T-helper 17 cell (primary cell): ENCODE measurements around the gene SLC8A1. TPM values are rescaled to one million over a fixed set of nuclear protein-coding genes. Genes with fewer than 3 reads are reported as not detected.

Experiments used
- ATAC-seq: fragments of 150-1000 bp; cut with Tn5 transposase; 2 replicates; pipeline ENCODE4 v1.10.0; 2021; ENCODE audit warnings: mild to moderate bottlenecking, moderate library complexity
- DNase-seq, 3 donors: peaks; one replicate each; pipeline versions ENCODE4 v3.0.0 to v3.0.0-alpha.2; 2020 to 2021
- H3K9me3 ChIP-seq: one replicate; pipeline ENCODE4 v1.7.0; 2013; ENCODE audit warnings: low read length, mild to moderate bottlenecking; ENCODE audit not compliant: control insufficient read depth, poor library complexity, severe bottlenecking
- H3K27ac Mint-ChIP-seq: one replicate; pipeline ENCODE4 v1.8.0; 2022; ENCODE audit warnings: mild to moderate bottlenecking, moderate library complexity, mixed read lengths
- H3K27me3 Mint-ChIP-seq: one replicate; pipeline ENCODE4 v1.8.0; 2022; ENCODE audit warnings: mixed read lengths
- H3K36me3 Mint-ChIP-seq: one replicate; pipeline ENCODE4 v1.8.0; 2022; ENCODE audit warnings: low read depth, mixed read lengths
- H3K4me1 Mint-ChIP-seq: one replicate; pipeline ENCODE4 v1.8.0; 2022; ENCODE audit warnings: mild to moderate bottlenecking, mixed read lengths
- H3K4me3 Mint-ChIP-seq: one replicate; pipeline ENCODE4 v1.8.0; 2022; ENCODE audit warnings: mild to moderate bottlenecking, moderate library complexity, mixed read lengths
- total RNA-seq, 4 donors: library from RNA in 2 of 4; stranded (reverse) in 2 of 4; gene quantifications; one replicate each; pipeline ENCODE4 v1.2.3 and lab custom pipeline; 2022 to 2026

The SLC8A1 gene
- total RNA-seq, 2 donors from 2014 or later = 0.26 to 1.4 TPM

DNA sequence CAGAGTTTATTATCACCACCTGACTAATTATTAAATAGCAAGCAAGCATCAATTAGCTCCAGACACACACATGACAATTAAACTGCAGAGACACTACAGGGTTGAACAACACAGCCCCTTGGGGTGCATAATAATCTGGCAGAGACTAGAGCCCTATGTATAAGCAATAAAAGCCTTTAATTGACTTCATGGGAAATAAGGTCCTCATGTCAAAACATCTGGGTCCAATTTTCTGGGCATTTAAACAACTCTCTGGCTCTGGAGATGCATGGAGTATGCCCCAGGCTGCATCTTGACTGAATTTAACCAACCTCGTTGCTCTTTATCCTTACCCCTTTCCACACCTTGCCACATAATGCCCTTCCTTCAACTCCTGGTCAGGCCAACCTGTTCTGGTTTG is 402.1 kb downstream of the SLC8A1 start:
- DNase-seq = no peak

DNA sequence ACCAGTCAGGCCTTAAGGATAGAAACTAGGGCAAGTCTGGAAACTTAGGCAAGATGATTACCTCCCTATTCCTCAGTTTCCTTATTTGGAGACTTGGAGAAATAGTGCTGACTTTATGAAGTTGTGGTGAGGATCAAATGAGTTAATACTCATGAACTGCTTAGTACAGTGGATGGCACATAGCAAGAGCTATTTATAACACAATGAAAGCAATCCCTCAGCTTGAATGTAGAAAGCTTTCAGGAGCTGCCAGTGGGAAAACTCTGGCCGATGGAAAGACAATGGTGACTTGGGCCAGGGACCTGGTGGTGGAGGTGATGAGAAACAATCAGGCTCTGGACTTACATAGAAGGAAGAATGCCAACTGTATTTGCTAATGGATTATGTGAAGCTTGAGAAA is 403.4 kb downstream of the SLC8A1 start:
- H3K4me1 Mint-ChIP-seq = no peaks in the 10 kb centered on the region
- no peaks in the 10 kb centered on the region for H3K27me3 Mint-ChIP-seq
- H3K27ac Mint-ChIP-seq = no peak overlapping the region
- H3K36me3 Mint-ChIP-seq = no peaks in the 10 kb centered on the region
- no peak for ATAC-seq
- DNase-seq = no peak
- H3K4me3 Mint-ChIP-seq = no peak overlapping the region
- H3K9me3 ChIP-seq = no peaks in the 10 kb centered on the region

More for the DNA sequence above, 402.1 kb downstream of the SLC8A1 start:
- H3K27ac Mint-ChIP-seq = no peak overlapping the region
- H3K27me3 Mint-ChIP-seq = no peaks in the 10 kb centered on the region
- no peak overlapping the region for H3K4me3 Mint-ChIP-seq
- no peaks in the 10 kb centered on the region for H3K9me3 ChIP-seq
- H3K4me1 Mint-ChIP-seq = no peaks in the 10 kb centered on the region
- ATAC-seq = no peak
- no peaks in the 10 kb centered on the region for H3K36me3 Mint-ChIP-seq

DNA sequence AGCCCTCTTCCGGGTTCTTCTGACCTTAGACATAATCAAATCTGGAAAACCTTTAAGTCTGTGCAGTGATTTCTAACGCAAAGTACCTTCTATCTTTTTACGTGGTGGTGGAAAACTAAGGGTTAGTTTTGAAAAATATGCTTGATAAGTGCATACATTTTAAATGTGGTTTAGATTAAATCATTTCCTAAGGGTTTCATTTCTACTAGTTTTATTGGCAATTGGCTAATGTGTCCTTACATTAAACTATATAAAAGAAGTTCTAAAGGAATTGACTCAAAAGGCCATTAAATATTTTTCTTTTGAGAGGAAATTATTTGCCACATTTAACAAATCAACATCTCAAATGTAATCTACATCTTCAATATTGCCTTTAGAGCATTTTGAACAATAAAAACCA is 404.5 kb downstream of the SLC8A1 start:
- DNase-seq = no peak
- no peaks in the 10 kb centered on the region for H3K9me3 ChIP-seq
- Mint-ChIP-seq H3K4me1 (no peaks in the 10 kb centered on the region), H3K4me3 (no peak overlapping the region), H3K27ac (no peak overlapping the region), H3K36me3 (no peaks in the 10 kb centered on the region), H3K27me3 (no peaks in the 10 kb centered on the region)
- ATAC-seq = no peak
